ENCODE data around the gene SH2B3. TPM values are rescaled to one million over a fixed set of nuclear protein-coding genes. Genes with fewer than 3 reads are reported as not detected.
"Not testable (repeated sequence)": the region's sequence is repeated elsewhere in the genome, so short reads cannot be mapped to it uniquely, and the experiment has no call there.

SH2B3 gene
- total RNA-seq, 1 experiment from 2014 or later = 6.5 TPM

DNA sequence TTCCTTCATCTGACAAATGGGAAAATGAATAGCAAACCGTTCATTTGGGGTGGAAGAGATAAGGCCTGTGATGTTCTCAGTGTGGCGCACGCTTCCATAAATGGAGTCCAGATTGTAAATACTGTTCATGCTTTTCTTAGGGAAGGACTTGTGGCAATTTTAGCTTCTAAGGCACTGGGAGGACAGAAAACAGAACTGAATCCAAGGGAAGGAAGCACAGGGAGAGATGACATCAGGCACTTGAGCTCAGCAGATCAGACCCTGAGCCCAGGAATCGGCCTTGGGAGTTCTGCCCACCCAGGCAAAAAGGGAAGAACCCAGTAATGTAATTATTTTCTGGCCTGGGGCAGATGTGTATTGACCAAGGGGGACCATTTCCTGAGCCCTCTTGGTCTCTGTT, 7.2 kb upstream of the SH2B3 start:
- peaks cover 34% of the 10 kb centered on the region for H3K4me1 ChIP-seq (replicated peaks; ENCODE audit: insufficient read depth)

DNA sequence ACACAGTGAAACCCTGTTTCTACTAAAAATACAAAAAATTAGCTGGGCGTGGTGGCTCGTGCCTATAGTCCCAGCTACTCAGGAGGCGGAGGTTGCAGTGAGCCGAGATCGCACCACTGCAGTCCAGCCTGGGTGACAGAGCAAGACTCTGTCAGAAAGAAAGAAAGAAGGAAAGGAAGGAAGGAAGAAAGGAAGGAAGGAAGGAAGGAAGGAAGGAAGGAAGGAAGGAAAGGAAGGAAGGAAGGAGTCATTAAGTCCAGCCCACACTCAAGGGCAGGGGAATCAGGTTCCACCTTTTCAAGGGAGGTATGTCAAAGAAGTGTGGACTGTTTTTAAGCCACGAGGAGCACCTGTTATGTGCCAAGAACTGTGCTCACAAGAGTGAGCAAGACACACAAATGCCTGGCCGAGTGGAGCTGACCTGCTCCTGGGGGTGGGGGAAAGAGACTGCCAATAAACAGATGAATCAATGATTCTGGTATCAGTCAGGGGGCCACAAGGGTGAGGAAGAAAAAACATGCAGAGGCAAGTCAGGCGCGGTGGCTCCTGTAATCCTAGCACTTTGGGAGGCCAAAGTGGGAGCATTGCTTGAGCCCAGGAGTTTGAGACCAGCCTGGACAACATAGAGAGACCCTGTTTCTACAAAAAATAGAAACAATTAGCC, 5.8 kb upstream of the SH2B3 start:
- not testable (repeated sequence) for H3K36me3 ChIP-seq (ENCODE audit: low read depth); H3K4me3 ChIP-seq; H3K27me3 ChIP-seq (ENCODE audit: insufficient read depth, low read depth); H4K20me1 ChIP-seq (ENCODE audit: insufficient read depth); H3K27ac ChIP-seq; H3K79me2 ChIP-seq (ENCODE audit: low read depth); H3K9me2 ChIP-seq (ENCODE audit: insufficient read depth); BruUV-seq (replicated peaks); DNase-seq; H3K4me2 ChIP-seq; H3K9me3 ChIP-seq (ENCODE audit: insufficient read depth, low read depth); H2AFZ ChIP-seq
- peaks cover 35% of the 10 kb centered on the region for H3K4me1 ChIP-seq (replicated peaks; ENCODE audit: insufficient read depth)
- ChIA-PET CTCF (interaction anchor here (0.7 kb wide), 1 partner anchor 64 kb away, joined by 4 read pairs; no protein-coding TSS in a partner anchor), POLR2A (ENCODE audit: unreplicated experiment) (interaction anchor here (0.7 kb wide), 1 partner anchor 77 kb away, joined by 5 read pairs; no protein-coding TSS in a partner anchor)
- intact Hi-C loops (cut with micrococcal nuclease; ENCODE audit: unreplicated experiment) = loop anchor here (5.0 kb wide), 4 partner anchors 32 to 412 kb away; no protein-coding TSS in a partner anchor
- peaks cover 73% of the 10 kb centered on the region for H3F3A ChIP-seq (ENCODE audit: insufficient read depth, low read depth)

More for the DNA sequence above, 7.2 kb upstream of the SH2B3 start:
- Histone ChIP-seq H3K36me3 (ENCODE audit: low read depth) (no peaks in the 10 kb centered on the region), H3K27me3 (ENCODE audit: insufficient read depth, low read depth) (no peaks in the 10 kb centered on the region), H3K27ac (peak overlapping the region; percentile 41), H3K9me3 (ENCODE audit: insufficient read depth, low read depth) (no peaks in the 10 kb centered on the region), H3K4me2 (no peak overlapping the region), H3K4me3 (no peak overlapping the region), H3K9me2 (ENCODE audit: insufficient read depth) (no peaks in the 10 kb centered on the region), H2AFZ (no peak overlapping the region), H3K79me2 (ENCODE audit: low read depth) (no peaks in the 10 kb centered on the region), H3F3A (ENCODE audit: insufficient read depth, low read depth) (peaks cover 61% of the 10 kb centered on the region), H4K20me1 (ENCODE audit: insufficient read depth) (no peaks in the 10 kb centered on the region)
- intact Hi-C loops (cut with micrococcal nuclease; ENCODE audit: unreplicated experiment) = loop anchor here (5.0 kb wide), 4 partner anchors 34 to 414 kb away; no protein-coding TSS in a partner anchor
- CTCF ChIA-PET = interaction anchor here (0.6 to 0.8 kb wide), 2 partner anchors 22 to 53 kb away, joined by 3 to 7 read pairs; no protein-coding TSS in a partner anchor
- no TSS peak for BruUV-seq (replicated peaks)
- POLR2A ChIA-PET (ENCODE audit: unreplicated experiment) = no interaction called here
- no peak for DNase-seq
- TF ChIP-seq EZH2 (IDR thresholded peaks at IDR 0.05; ENCODE audit: low read depth) = no peak
- TF ChIP-seq, protein P1, sequence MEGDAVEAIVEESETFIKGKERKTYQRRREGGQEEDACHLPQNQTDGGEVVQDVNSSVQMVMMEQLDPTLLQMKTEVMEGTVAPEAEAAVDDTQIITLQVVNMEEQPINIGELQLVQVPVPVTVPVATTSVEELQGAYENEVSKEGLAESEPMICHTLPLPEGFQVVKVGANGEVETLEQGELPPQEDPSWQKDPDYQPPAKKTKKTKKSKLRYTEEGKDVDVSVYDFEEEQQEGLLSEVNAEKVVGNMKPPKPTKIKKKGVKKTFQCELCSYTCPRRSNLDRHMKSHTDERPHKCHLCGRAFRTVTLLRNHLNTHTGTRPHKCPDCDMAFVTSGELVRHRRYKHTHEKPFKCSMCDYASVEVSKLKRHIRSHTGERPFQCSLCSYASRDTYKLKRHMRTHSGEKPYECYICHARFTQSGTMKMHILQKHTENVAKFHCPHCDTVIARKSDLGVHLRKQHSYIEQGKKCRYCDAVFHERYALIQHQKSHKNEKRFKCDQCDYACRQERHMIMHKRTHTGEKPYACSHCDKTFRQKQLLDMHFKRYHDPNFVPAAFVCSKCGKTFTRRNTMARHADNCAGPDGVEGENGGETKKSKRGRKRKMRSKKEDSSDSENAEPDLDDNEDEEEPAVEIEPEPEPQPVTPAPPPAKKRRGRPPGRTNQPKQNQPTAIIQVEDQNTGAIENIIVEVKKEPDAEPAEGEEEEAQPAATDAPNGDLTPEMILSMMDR (conservative IDR thresholded peaks at IDR 0.05) = no peak

DNA sequence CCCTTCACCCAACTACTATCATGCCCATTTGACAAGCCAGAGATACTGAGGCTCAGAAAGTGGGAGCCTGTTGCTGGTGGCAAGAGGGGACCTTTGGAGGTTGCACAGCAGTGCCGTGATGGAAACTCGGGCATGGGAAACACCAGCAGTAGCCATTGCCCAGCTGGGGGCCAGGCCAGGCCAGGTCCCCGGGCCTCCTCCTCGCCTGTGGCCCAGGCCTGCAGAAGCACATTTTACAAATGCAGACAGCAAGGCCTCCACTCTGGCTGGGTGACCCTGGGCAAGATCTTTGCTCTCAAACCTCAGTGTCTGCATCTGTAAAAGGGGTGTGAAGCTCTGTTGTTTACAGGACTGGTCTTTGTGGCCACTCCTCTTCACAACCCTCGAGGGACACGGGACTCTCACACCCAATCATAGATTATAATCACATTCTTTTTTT, 4.5 kb upstream of the SH2B3 start:
- BruUV-seq (replicated peaks) = no TSS peak
- Histone ChIP-seq H3K36me3 (ENCODE audit: low read depth) (no peaks in the 10 kb centered on the region), H3K9me3 (ENCODE audit: insufficient read depth, low read depth) (no peaks in the 10 kb centered on the region), H3K4me1 (replicated peaks; ENCODE audit: insufficient read depth) (peaks cover 32% of the 10 kb centered on the region), H3K9me2 (ENCODE audit: insufficient read depth) (no peaks in the 10 kb centered on the region), H4K20me1 (ENCODE audit: insufficient read depth) (no peaks in the 10 kb centered on the region), H3K27ac (no peak overlapping the region), H3F3A (ENCODE audit: insufficient read depth, low read depth) (peaks cover 64% of the 10 kb centered on the region), H3K79me2 (ENCODE audit: low read depth) (0 out of 2 replicates have a peak, but pooled peaks cover under 1% of the 10 kb centered on the region), H3K27me3 (ENCODE audit: insufficient read depth, low read depth) (no peaks in the 10 kb centered on the region), H3K4me2 (no peak overlapping the region), H3K4me3 (no peak overlapping the region), H2AFZ (no peak overlapping the region)
- TF ChIP-seq, protein P1 (conservative IDR thresholded peaks at IDR 0.05) = no peak
- no peak for TF ChIP-seq EZH2 (IDR thresholded peaks at IDR 0.05; ENCODE audit: low read depth)
- intact Hi-C loops (cut with micrococcal nuclease; ENCODE audit: unreplicated experiment) = no loop called here
- no peak for DNase-seq
- POLR2A ChIA-PET (ENCODE audit: unreplicated experiment) = no interaction called here
- CTCF ChIA-PET = no interaction called here

DNA sequence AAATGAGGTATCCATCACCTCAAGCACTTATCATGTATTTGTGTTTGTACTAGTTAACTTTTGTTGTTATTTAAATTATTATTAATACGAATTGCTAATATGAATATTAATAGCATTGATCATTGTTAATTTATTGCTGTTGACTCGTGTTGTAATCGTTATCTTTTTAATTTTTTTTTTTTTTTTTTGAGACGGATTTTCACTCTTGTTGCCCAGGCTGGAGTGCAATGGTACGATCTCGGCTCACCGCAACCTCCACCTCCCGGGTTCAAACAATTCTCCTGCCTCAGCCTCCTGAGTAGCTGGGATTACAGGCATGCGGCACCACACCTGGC, 3.3 kb upstream of the SH2B3 start:
- POLR2A ChIA-PET (ENCODE audit: unreplicated experiment); H3K27ac ChIP-seq; DNase-seq; H4K20me1 ChIP-seq (ENCODE audit: insufficient read depth); BruUV-seq (replicated peaks); H3K9me2 ChIP-seq (ENCODE audit: insufficient read depth); H3K4me3 ChIP-seq; H2AFZ ChIP-seq; H3K4me2 ChIP-seq; H3K36me3 ChIP-seq (ENCODE audit: low read depth); H3K27me3 ChIP-seq (ENCODE audit: insufficient read depth, low read depth); H3K9me3 ChIP-seq (ENCODE audit: insufficient read depth, low read depth): not testable (repeated sequence)
- Histone ChIP-seq H3F3A (ENCODE audit: insufficient read depth, low read depth) (peaks cover 51% of the 10 kb centered on the region), H3K4me1 (replicated peaks; ENCODE audit: insufficient read depth) (peaks cover 29% of the 10 kb centered on the region), H3K79me2 (ENCODE audit: low read depth) (peaks cover 13% of the 10 kb centered on the region)
- CTCF ChIA-PET = interaction anchor here (0.5 kb wide), 1 partner anchor 162 kb away, joined by 3 read pairs; no protein-coding TSS in a partner anchor
- intact Hi-C loops (cut with micrococcal nuclease; ENCODE audit: unreplicated experiment) = loop anchor here (2.0 kb wide), 1 partner anchor 48 kb away; no protein-coding TSS in a partner anchor
